Parathyroid adenoma (tissue), 2 donors: ENCODE data around the gene NOL4L.

Source experiments
- H2AFZ ChIP-seq: fragments of 300-600 bp; sonication (generic); one replicate; pipeline ENCODE4 v1.7.0; 2017; ENCODE audit warnings: antibody characterized with exemption, mild to moderate bottlenecking
- H3K27ac ChIP-seq: fragments of 300-600 bp; sonication (generic); one replicate; pipeline ENCODE4 v1.7.0; 2017
- H3K27me3 ChIP-seq: fragments of 300-600 bp; sonication (generic); one replicate; pipeline ENCODE4 v1.7.0; 2017; ENCODE audit warnings: low read length; ENCODE audit not compliant: control insufficient read depth, insufficient read depth
- H3K36me3 ChIP-seq: fragments of 300-600 bp; sonication (generic); one replicate; pipeline ENCODE4 v1.7.0; 2017; ENCODE audit warnings: low read length; ENCODE audit not compliant: control insufficient read depth, insufficient read depth
- H3K4me1 ChIP-seq: fragments of 300-600 bp; sonication (generic); one replicate; pipeline ENCODE4 v1.7.0; 2017; ENCODE audit warnings: control low read depth
- H3K4me2 ChIP-seq: fragments of 300-600 bp; sonication (generic); one replicate; pipeline ENCODE4 v1.7.0; 2017; ENCODE audit warnings: low read length
- H3K4me3 ChIP-seq: fragments of 300-600 bp; sonication (generic); one replicate; pipeline ENCODE4 v1.7.0; 2017; ENCODE audit warnings: low read depth, low read length
- H3K79me2 ChIP-seq: fragments of 300-600 bp; sonication (generic); one replicate; pipeline ENCODE4 v1.7.0; 2017; ENCODE audit warnings: control low read depth
- H3K9ac ChIP-seq: fragments of 300-600 bp; sonication (generic); one replicate; pipeline ENCODE4 v1.7.0; 2017; ENCODE audit warnings: mild to moderate bottlenecking
- H3K9me3 ChIP-seq: fragments of 300-600 bp; sonication (generic); one replicate; pipeline ENCODE4 v1.7.0; 2017; ENCODE audit warnings: low read length; ENCODE audit not compliant: control insufficient read depth
- CTCF ChIP-seq: fragments of 300-600 bp; sonication (generic); IDR thresholded peaks from one replicate; pipeline ENCODE4 v1.7.0; 2017; ENCODE audit warnings: antibody characterized with exemption, mild to moderate bottlenecking
- donor health status: primary hyperparathyroidism.

The NOL4L gene

GRCh38 chr20:32404017-32404416, 181.1 kb downstream of the NOL4L start:
- H3K36me3 ChIP-seq, result no peaks in the 10 kb centered on the region
- no peaks in the 10 kb centered on the region for H3K9me3 ChIP-seq
- no peaks in the 10 kb centered on the region for H3K4me1 ChIP-seq
- H3K27ac ChIP-seq, result no peak overlapping the region
- no peak for TF ChIP-seq CTCF
- no peak overlapping the region for H2AFZ ChIP-seq
- H3K9ac ChIP-seq, result no peak overlapping the region
- no peak overlapping the region for H3K4me3 ChIP-seq
- H3K79me2 ChIP-seq, result peaks cover 30% of the 10 kb centered on the region
- H3K4me2 ChIP-seq, result no peak overlapping the region
- H3K27me3 ChIP-seq, result no peaks in the 10 kb centered on the region

- Histone ChIP-seq H3K27ac (no peak overlapping the region), H3K4me3 (no peak overlapping the region), H2AFZ (no peak overlapping the region), H3K79me2 (peaks cover 29% of the 10 kb centered on the region), H3K4me2 (no peak overlapping the region), H3K4me1 (no peaks in the 10 kb centered on the region), H3K27me3 (no peaks in the 10 kb centered on the region), H3K9ac (no peak overlapping the region), H3K9me3 (no peaks in the 10 kb centered on the region), H3K36me3 (no peaks in the 10 kb centered on the region)
- TF ChIP-seq CTCF, result no peak
Observed at GRCh38 chr20:32400476-32400875, 184.7 kb downstream of the NOL4L start.

GRCh38 chr20:32397567-32398084, 187.5 kb downstream of the NOL4L start:
- Histone ChIP-seq H3K27ac (no peak overlapping the region), H3K9ac (no peak overlapping the region), H3K4me2 (no peak overlapping the region), H3K4me3 (no peak overlapping the region), H3K27me3 (no peaks in the 10 kb centered on the region), H2AFZ (no peak overlapping the region), H3K9me3 (no peaks in the 10 kb centered on the region), H3K4me1 (no peaks in the 10 kb centered on the region), H3K36me3 (no peaks in the 10 kb centered on the region), H3K79me2 (peaks cover 42% of the 10 kb centered on the region)
- no peak for TF ChIP-seq CTCF

GRCh38 chr20:32396646-32397160, 188.4 kb downstream of the NOL4L start:
- H3K27ac ChIP-seq, result no peak overlapping the region
- H3K4me1 ChIP-seq, result no peaks in the 10 kb centered on the region
- no peak overlapping the region for H3K9ac ChIP-seq
- H3K9me3 ChIP-seq, result no peaks in the 10 kb centered on the region
- peaks cover 47% of the 10 kb centered on the region for H3K79me2 ChIP-seq
- no peak overlapping the region for H2AFZ ChIP-seq
- H3K27me3 ChIP-seq, result no peaks in the 10 kb centered on the region
- H3K4me3 ChIP-seq, result no peak overlapping the region
- H3K4me2 ChIP-seq, result no peak overlapping the region
- TF ChIP-seq CTCF, result no peak
- no peaks in the 10 kb centered on the region for H3K36me3 ChIP-seq

GRCh38 chr20:32395066-32395465, 190.1 kb downstream of the NOL4L start:
- no peak overlapping the region for H3K9ac ChIP-seq
- H2AFZ ChIP-seq, result no peak overlapping the region
- no peaks in the 10 kb centered on the region for H3K9me3 ChIP-seq
- no peak overlapping the region for H3K4me2 ChIP-seq
- H3K4me3 ChIP-seq, result no peak overlapping the region
- no peak for TF ChIP-seq CTCF
- no peaks in the 10 kb centered on the region for H3K4me1 ChIP-seq
- H3K27ac ChIP-seq, result no peak overlapping the region
- peaks cover 53% of the 10 kb centered on the region for H3K79me2 ChIP-seq
- H3K27me3 ChIP-seq, result no peaks in the 10 kb centered on the region
- no peaks in the 10 kb centered on the region for H3K36me3 ChIP-seq
